ENCODE measurements around the gene ACOT4. TPM values are rescaled to one million over a fixed set of nuclear protein-coding genes. Genes with fewer than 3 reads are reported as not detected.
"Not testable (repeated sequence)": the region's sequence is repeated elsewhere in the genome, so short reads cannot be mapped to it uniquely, and the experiment has no call there.

The ACOT4 gene
- total and polyA plus RNA-seq, 2 experiments from 2014 or later, result 1.0 to 1.6 TPM

GRCh38 chr14:73634011-73634833 is 42.5 kb downstream of the ACOT4 start:
- TF ChIP-seq ETS1 (IDR thresholded peaks at IDR 0.05) (peak; percentile 85), NANOG (IDR thresholded peaks at IDR 0.05; ENCODE audit: borderline replicate concordance) (no peak), POLR2AphosphoS5 (IDR thresholded peaks at IDR 0.05; ENCODE audit: low read depth) (peak; percentile 55), JUNB (IDR thresholded peaks at IDR 0.05; ENCODE audit: unreplicated experiment) (no peak), CTCF (conservative IDR thresholded peaks at IDR 0.05; ENCODE audit: low read depth in 2 of 2) (peak; percentile 27 to 68)
- Histone ChIP-seq H4K20me1 (replicated peaks; ENCODE audit: insufficient read depth) (no peaks in the 10 kb centered on the region), H2AFZ (peak overlapping the region; percentile 98), H3F3A (replicated peaks; ENCODE audit: low read depth) (peaks cover 11% of the 10 kb centered on the region), H3K36me3 (ENCODE audit: insufficient read depth) (no peaks in the 10 kb centered on the region), H3K79me2 (replicated peaks; ENCODE audit: insufficient read depth) (no peaks in the 10 kb centered on the region), H3K27ac (ENCODE audit: low read depth) (peak overlapping the region; percentile 84), H3K4me1 (ENCODE audit: insufficient read depth) (peaks cover 6% of the 10 kb centered on the region; the same call in 1 of the 2 replicates), H3K4me2 (peak overlapping the region; percentile 92), H3K4me3 (peak overlapping the region; percentile 79), H3K27me3 (ENCODE audit: insufficient read depth) (no peaks in the 10 kb centered on the region), H3K9me2 (ENCODE audit: insufficient read depth) (no peaks in the 10 kb centered on the region)
- ATAC-seq (peak; percentile 89), DNase-seq (ENCODE audit: low spot score) (peak; percentile 94)
- Mint-ChIP-seq H3K4me3 (peak overlapping the region; percentile 75), H3K36me3 (ENCODE audit: low read depth) (no peaks in the 10 kb centered on the region), H3K27me3 (ENCODE audit: insufficient read depth, low read depth, poor library complexity) (peaks cover 6% of the 10 kb centered on the region), H3K27ac (peak overlapping the region; percentile 74; the same call in 1 of the 2 replicates), H3K4me1 (peaks cover 6% of the 10 kb centered on the region; the same call in 2 of the 3 replicates), H3K9me3 (no peaks in the 10 kb centered on the region)

GRCh38 chr14:73636355-73636754 is 44.7 kb downstream of the ACOT4 start:
- H3K27ac Mint-ChIP-seq; H3K4me3 Mint-ChIP-seq; DNase-seq (ENCODE audit: low spot score); H3K27ac ChIP-seq (ENCODE audit: low read depth); H3K4me3 ChIP-seq; H3K79me2 ChIP-seq (replicated peaks; ENCODE audit: insufficient read depth); H3K4me2 ChIP-seq; H3K9me2 ChIP-seq (ENCODE audit: insufficient read depth); H3K4me1 Mint-ChIP-seq; H3K27me3 Mint-ChIP-seq (ENCODE audit: insufficient read depth, low read depth, poor library complexity); H4K20me1 ChIP-seq (replicated peaks; ENCODE audit: insufficient read depth); ATAC-seq; H3K36me3 ChIP-seq (ENCODE audit: insufficient read depth); H3K4me1 ChIP-seq (ENCODE audit: insufficient read depth); H3K9me3 Mint-ChIP-seq; H2AFZ ChIP-seq; H3K36me3 Mint-ChIP-seq (ENCODE audit: low read depth); H3K27me3 ChIP-seq (ENCODE audit: insufficient read depth): not testable (repeated sequence)
- H3F3A ChIP-seq (replicated peaks; ENCODE audit: low read depth), result peaks cover 11% of the 10 kb centered on the region

GRCh38 chr14:73637830-73638229 is 46.2 kb downstream of the ACOT4 start:
- Mint-ChIP-seq H3K9me3 (no peaks in the 10 kb centered on the region), H3K36me3 (ENCODE audit: low read depth) (no peaks in the 10 kb centered on the region), H3K4me3 (no peak overlapping the region), H3K4me1 (peaks cover 6% of the 10 kb centered on the region; the same call in 1 of the 3 replicates), H3K27me3 (ENCODE audit: insufficient read depth, low read depth, poor library complexity) (peaks cover 6% of the 10 kb centered on the region), H3K27ac (no peak overlapping the region)
- no peak for DNase-seq (ENCODE audit: low spot score)
- Histone ChIP-seq H3K4me1 (ENCODE audit: insufficient read depth) (peaks cover 6% of the 10 kb centered on the region; the same call in 1 of the 2 replicates), H3K27ac (ENCODE audit: low read depth) (no peak overlapping the region), H3K36me3 (ENCODE audit: insufficient read depth) (no peaks in the 10 kb centered on the region), H3K79me2 (replicated peaks; ENCODE audit: insufficient read depth) (no peaks in the 10 kb centered on the region), H3K27me3 (ENCODE audit: insufficient read depth) (no peaks in the 10 kb centered on the region), H3K4me2 (no peak overlapping the region), H2AFZ (peak overlapping the region; percentile 87), H3K4me3 (no peak overlapping the region), H4K20me1 (replicated peaks; ENCODE audit: insufficient read depth) (no peaks in the 10 kb centered on the region), H3F3A (replicated peaks; ENCODE audit: low read depth) (peaks cover 11% of the 10 kb centered on the region), H3K9me2 (ENCODE audit: insufficient read depth) (no peaks in the 10 kb centered on the region)
- ATAC-seq, result no peak
- TF ChIP-seq ETS1 (IDR thresholded peaks at IDR 0.05), result no peak
- no peak for TF ChIP-seq NANOG (IDR thresholded peaks at IDR 0.05; ENCODE audit: borderline replicate concordance)
- no peak for TF ChIP-seq POLR2AphosphoS5 (IDR thresholded peaks at IDR 0.05; ENCODE audit: low read depth)
- no peak for TF ChIP-seq ZNF331 (CRISPR knock-in tag; IDR thresholded peaks at IDR 0.05; ENCODE audit: low read depth)
- no peak for TF ChIP-seq CTCF (conservative IDR thresholded peaks at IDR 0.05; ENCODE audit: low read depth in 2 of 2)
- TF ChIP-seq STAT1 (IDR thresholded peaks at IDR 0.05; ENCODE audit: unreplicated experiment), result no peak

Data from GM23338 (cell line).